DND-41 (cell line): ENCODE results near the gene SLC49A4.

Experiments used
- EZH2 ChIP-seq: IDR thresholded peaks from 3 replicates; pipeline ENCODE4 v1.6.1; 2012; ENCODE audit warnings: borderline replicate concordance, low read depth, mild to moderate bottlenecking, moderate library complexity, low read length, inconsistent platforms; ENCODE audit not compliant: severe bottlenecking
- TF ChIP-seq, protein P1 (sequence below): IDR thresholded peaks from 2 replicates; pipeline ENCODE4 v1.5.1; 2012; ENCODE audit warnings: borderline replicate concordance, low read length, moderate library complexity, mild to moderate bottlenecking; ENCODE audit not compliant: poor library complexity, severe bottlenecking; ENCODE audit errors: extremely low read depth

DNA sequence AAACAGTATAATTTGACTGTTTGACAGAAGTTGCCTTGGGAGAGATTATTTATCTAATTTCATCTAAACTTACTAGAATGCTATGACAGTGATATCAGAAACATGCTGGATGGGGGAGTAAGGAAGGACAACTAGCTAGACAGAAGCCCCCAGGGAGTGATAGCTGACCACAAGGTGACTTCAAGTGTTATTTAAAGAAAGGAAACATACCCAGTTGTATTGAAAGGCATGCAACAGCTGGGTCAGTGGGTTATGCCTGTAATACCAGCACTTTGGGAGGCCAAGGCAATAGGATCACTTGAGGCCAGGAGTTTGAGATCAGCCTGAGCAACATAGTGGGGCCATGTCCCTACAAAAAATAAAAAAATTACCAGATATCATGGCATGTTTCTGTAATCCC lies 69.6 kb downstream of the SLC49A4 start:
- TF ChIP-seq, protein P1, sequence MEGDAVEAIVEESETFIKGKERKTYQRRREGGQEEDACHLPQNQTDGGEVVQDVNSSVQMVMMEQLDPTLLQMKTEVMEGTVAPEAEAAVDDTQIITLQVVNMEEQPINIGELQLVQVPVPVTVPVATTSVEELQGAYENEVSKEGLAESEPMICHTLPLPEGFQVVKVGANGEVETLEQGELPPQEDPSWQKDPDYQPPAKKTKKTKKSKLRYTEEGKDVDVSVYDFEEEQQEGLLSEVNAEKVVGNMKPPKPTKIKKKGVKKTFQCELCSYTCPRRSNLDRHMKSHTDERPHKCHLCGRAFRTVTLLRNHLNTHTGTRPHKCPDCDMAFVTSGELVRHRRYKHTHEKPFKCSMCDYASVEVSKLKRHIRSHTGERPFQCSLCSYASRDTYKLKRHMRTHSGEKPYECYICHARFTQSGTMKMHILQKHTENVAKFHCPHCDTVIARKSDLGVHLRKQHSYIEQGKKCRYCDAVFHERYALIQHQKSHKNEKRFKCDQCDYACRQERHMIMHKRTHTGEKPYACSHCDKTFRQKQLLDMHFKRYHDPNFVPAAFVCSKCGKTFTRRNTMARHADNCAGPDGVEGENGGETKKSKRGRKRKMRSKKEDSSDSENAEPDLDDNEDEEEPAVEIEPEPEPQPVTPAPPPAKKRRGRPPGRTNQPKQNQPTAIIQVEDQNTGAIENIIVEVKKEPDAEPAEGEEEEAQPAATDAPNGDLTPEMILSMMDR: no peak
- no peak for TF ChIP-seq EZH2
